HCT116 (cell line): ENCODE measurements around the gene UBQLN1. TPM values are rescaled to one million over a fixed set of nuclear protein-coding genes. Genes with fewer than 3 reads are reported as not detected.

Experiments
- ATAC-seq: fragments of 200-7000 bp; cut with Tn5 transposase; 2 replicates; pipeline ENCODE4 v1.9.1; 2020; ENCODE audit warnings: mild to moderate bottlenecking, moderate library complexity
- BruUV-seq: library from RNA; stranded (reverse); fragments of 400-500 nt; replicated peaks from 2 replicates; lab custom pipeline; 2021; lab: Mats Ljungman, UMichigan
- CTCF ChIA-PET: fragments of 300-600 bp; sonication (Branson Sonifier 250); formaldehyde crosslinking; loops from one replicate; lab custom pipeline; 2021; ENCODE audit warnings: antibody characterized with exemption; lab: Charles Lee
- POLR2A ChIA-PET: fragments of 300-600, 350-600 bp; sonication (Branson Sonifier 250); formaldehyde crosslinking; loops from one replicate; lab custom pipeline; 2021; ENCODE audit warnings: antibody characterized with exemption; lab: Charles Lee
- RAD21 ChIA-PET, 2 experiments: fragments of 300-600 bp; sonication (Branson Sonifier 250); formaldehyde crosslinking; loops; one replicate each; lab custom pipeline; 2023; ENCODE audit warnings: low total read pairs in 2 of 2; ENCODE audit not compliant: uncharacterized antibody in 2 of 2, unreplicated experiment in 2 of 2, low non-redundant PET in 1 of 2; lab: Charles Lee
- DNase-seq: peaks from one replicate; pipeline ENCODE4 v3.0.0-alpha.2; 2010; ENCODE audit warnings: low read depth, low spot score
- H2AFZ ChIP-seq: fragments of 200-600 bp; shearing (Covaris generic), sonication (generic); 2 replicates; pipeline ENCODE4 v1.6.1; 2017; ENCODE audit warnings: low read depth, mixed run types, mixed read lengths, antibody characterized with exemption, low read length; ENCODE audit not compliant: poor library complexity, severe bottlenecking
- H3K27ac ChIP-seq: 2 replicates; pipeline ENCODE4 v1.5.1; 2012; ENCODE audit warnings: low read depth, low read length
- H3K27me3 ChIP-seq: fragments of 200-600 bp; sonication (generic); 2 replicates; pipeline ENCODE4 v1.6.1; 2016; ENCODE audit warnings: mixed run types, low read length, mixed read lengths; ENCODE audit not compliant: insufficient read depth
- H3K36me3 ChIP-seq, 2 experiments: fragments of 200-500 bp in 1 of 2; fragments of 200-600 bp in 1 of 2; sonication (Bioruptor generic) in 1 of 2; sonication (generic) in 1 of 2; 2 replicates each; pipeline versions ENCODE4 v1.5.1 to v1.6.1; 2014 to 2016; ENCODE audit warnings: low read length in 2 of 2, inconsistent platforms in 1 of 2, mixed read lengths in 1 of 2, mixed run types in 1 of 2; ENCODE audit not compliant: insufficient read depth in 2 of 2, control insufficient read depth in 1 of 2
- H3K4me1 ChIP-seq, 2 experiments: fragments of 200-600 bp in 1 of 2; sonication (generic) in 1 of 2; 2 replicates each; pipeline versions ENCODE4 v1.5.1 to v1.6.1; 2012 to 2017; ENCODE audit warnings: low read length in 2 of 2, inconsistent platforms in 1 of 2, mild to moderate bottlenecking in 1 of 2, mixed read lengths in 1 of 2, mixed run types in 1 of 2, moderate library complexity in 1 of 2; ENCODE audit not compliant: insufficient read depth in 2 of 2, control insufficient read depth in 1 of 2
- H3K4me2 ChIP-seq: fragments of 200-600 bp; sonication (generic); 2 replicates; pipeline ENCODE4 v1.6.1; 2017; ENCODE audit warnings: mixed run types, low read length, mixed read lengths
- H3K4me3 ChIP-seq, 2 experiments: fragments of 200-600 bp in 1 of 2; sonication (generic) in 1 of 2; replicated peaks in 1 of 2; 2 replicates each; pipeline ENCODE4 v1.5.1; 2011 to 2016; ENCODE audit warnings: low read length in 2 of 2, control low read depth in 1 of 2, low read depth in 1 of 2, mild to moderate bottlenecking in 1 of 2, mixed read lengths in 1 of 2, mixed run types in 1 of 2
- H3K79me2 ChIP-seq: fragments of 200-600 bp; sonication (generic); 2 replicates; pipeline ENCODE4 v1.6.1; 2017; ENCODE audit warnings: mild to moderate bottlenecking, mixed run types, low read length, moderate library complexity, mixed read lengths; ENCODE audit not compliant: insufficient read depth
- H3K9ac ChIP-seq: fragments of 200-600 bp; sonication (generic); 2 replicates; pipeline ENCODE4 v1.6.1; 2016; ENCODE audit warnings: low read length, mixed read lengths
- H3K9me2 ChIP-seq: fragments of 200-600 bp; sonication (generic), shearing (Covaris generic); 2 replicates; pipeline ENCODE4 v1.6.1; 2017; ENCODE audit warnings: mixed run types, mild to moderate bottlenecking, moderate library complexity; ENCODE audit not compliant: insufficient read depth
- H3K9me3 ChIP-seq, 2 experiments: fragments of 200-500 bp in 1 of 2; fragments of 200-600 bp in 1 of 2; sonication (Bioruptor generic) in 1 of 2; sonication (generic) in 1 of 2; 2 replicates each; pipeline ENCODE4 v1.6.1; 2014 to 2017; ENCODE audit warnings: low read length in 2 of 2, mixed read lengths in 2 of 2, inconsistent platforms in 1 of 2, low read depth in 1 of 2, mild to moderate bottlenecking in 1 of 2, mixed run types in 1 of 2, moderate library complexity in 1 of 2; ENCODE audit not compliant: control insufficient read depth in 1 of 2, insufficient read depth in 1 of 2
- H4K20me1 ChIP-seq: fragments of 200-600 bp; sonication (generic), shearing (Covaris generic); 2 replicates; pipeline ENCODE4 v1.6.1; 2017; ENCODE audit warnings: mixed run types, mild to moderate bottlenecking, moderate library complexity; ENCODE audit not compliant: insufficient read depth
- CTCF ChIP-seq, 3 experiments: fragments of 200-600 bp in 1 of 3; sonication (generic) in 1 of 3; IDR thresholded peaks in 2 of 3; conservative IDR thresholded peaks in 1 of 3; 2 replicates each; pipeline ENCODE4 v1.5.1; 2012 to 2017; ENCODE audit warnings: low read depth in 2 of 3, low read length in 2 of 3, antibody characterized with exemption in 1 of 3, borderline replicate concordance in 1 of 3, control low read depth in 1 of 3, mild to moderate bottlenecking in 1 of 3, mixed read lengths in 1 of 3, mixed run types in 1 of 3, moderate library complexity in 1 of 3; ENCODE audit not compliant: insufficient read depth in 1 of 3
- FOSL1 ChIP-seq: IDR thresholded peaks from 2 replicates; pipeline ENCODE4 v1.6.1; 2012; ENCODE audit warnings: low read depth
- JUND ChIP-seq: IDR thresholded peaks from 2 replicates; pipeline ENCODE4 v1.6.1; 2012
- REST ChIP-seq: IDR thresholded peaks from 2 replicates; pipeline ENCODE4 v1.6.1; 2012; ENCODE audit warnings: low read depth
- SIN3A ChIP-seq: IDR thresholded peaks from 2 replicates; pipeline ENCODE4 v1.6.1; 2012; ENCODE audit warnings: low read depth
- ZBTB33 ChIP-seq: IDR thresholded peaks from 2 replicates; pipeline ENCODE4 v1.6.1; 2011; ENCODE audit warnings: mild to moderate bottlenecking, low read length, moderate library complexity; ENCODE audit not compliant: insufficient replicate concordance; ENCODE audit errors: extremely low read depth
- intact Hi-C: fragments of 100-400 bp; cut with micrococcal nuclease; formaldehyde crosslinking; loops from 2 replicates; pipeline ENCODE4 v1.10.0; 2022
- total RNA-seq: library from RNA; stranded (reverse); gene quantifications from one replicate; pipeline ENCODE4 v1.2.1, GENCODE V29; 2021; ENCODE audit not compliant: unreplicated experiment

Gene UBQLN1
- total RNA-seq, 1 experiment from 2014 or later, result 128 TPM

- TF ChIP-seq REST (no peak), CTCF (IDR thresholded peaks at IDR 0.05 in 2 of 3, conservative IDR thresholded peaks at IDR 0.05 in 1 of 3; ENCODE audit: borderline replicate concordance in 1 of 3, insufficient read depth in 1 of 3, low read depth in 2 of 3, low read length in 2 of 3) (no peak), JUND (no peak), SIN3A (no peak), FOSL1 (no peak)
These were observed 82.6 kb downstream of the UBQLN1 start (continued) for GRCh38 chr9:83625178-83625577.

GRCh38 chr9:83623679-83624076 lies 84.1 kb downstream of the UBQLN1 start:
- ChIA-PET POLR2A (interaction anchor here (1.3 kb wide), 1 partner anchor 290 kb away, joined by 3 read pairs; no protein-coding TSS in a partner anchor), CTCF (interaction anchor here (1.1 to 1.7 kb wide), 3 partner anchors 25 to 288 kb away, joined by 3 to 5 read pairs (median 3); no protein-coding TSS in a partner anchor), RAD21 (no interaction called here)
- no TSS peak for BruUV-seq
- H3K27ac ChIP-seq, result peak overlapping the region; percentile 82
- no peaks in the 10 kb centered on the region for H3K9me2 ChIP-seq
- H2AFZ ChIP-seq, result no peak overlapping the region
- no peaks in the 10 kb centered on the region for H3K9me3 ChIP-seq
- peaks cover 3 to 24% of the 10 kb centered on the region in 2 experiments; a peak in 3 of 4 replicates for H3K4me1 ChIP-seq
- peak overlapping the region; percentile 63 to 76 for H3K4me3 ChIP-seq
- 0 out of 4 replicates have a peak, but pooled peaks cover 0 to 2% of the 10 kb centered on the region in 2 experiments for H3K36me3 ChIP-seq
- peak overlapping the region; percentile 78 for H3K9ac ChIP-seq
- no peaks in the 10 kb centered on the region for H3K27me3 ChIP-seq
- no peak; the same call in 1 of the 2 replicates for ATAC-seq
- TF ChIP-seq CTCF (IDR thresholded peaks at IDR 0.05 in 2 of 3, conservative IDR thresholded peaks at IDR 0.05 in 1 of 3; ENCODE audit: borderline replicate concordance in 1 of 3, insufficient read depth in 1 of 3, low read depth in 2 of 3, low read length in 2 of 3) (no peak), ZBTB33 (no peak)
- intact Hi-C loops, result loop anchor here (5.0 to 10.0 kb wide), 3 partner anchors 191 to 289 kb away; partner anchors contain the start of gene GKAP1
- H3K4me2 ChIP-seq, result peak overlapping the region; percentile 81
- no peaks in the 10 kb centered on the region for H3K79me2 ChIP-seq
- no peak for DNase-seq
- no peaks in the 10 kb centered on the region for H4K20me1 ChIP-seq
